ENCODE measurements around the gene GLS.

GLS gene

GRCh38 chr2:190974629-190975361 is 94.2 kb downstream of the GLS start:
- TF ChIP-seq CTCF (IDR thresholded peaks at IDR 0.05; ENCODE audit: unreplicated experiment in 3 of 3): no peak
- peaks cover 94% of the 10 kb centered on the region for H3K36me3 Mint-ChIP-seq (ENCODE audit: low read depth)

DNA sequence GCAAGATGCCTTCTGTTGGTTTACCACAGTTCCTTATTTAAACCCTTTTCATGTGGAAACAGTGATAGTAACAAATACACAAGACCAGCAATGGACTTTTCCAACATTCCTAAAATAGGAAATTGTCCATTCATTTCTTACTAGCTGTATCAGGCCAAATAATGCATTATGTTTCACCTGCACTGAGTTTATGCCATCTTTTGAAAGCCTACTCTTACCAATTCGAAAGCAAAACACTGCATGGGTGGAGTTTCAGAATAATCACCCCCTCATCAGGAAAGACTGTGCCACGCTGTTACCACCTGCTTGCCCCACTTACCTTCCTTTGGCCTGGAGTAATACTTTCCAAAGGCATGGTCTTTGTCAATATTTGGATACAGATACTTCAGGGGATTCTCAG is 95.9 kb downstream of the GLS start:
- no peak overlapping the region for H3K4me3 Mint-ChIP-seq
- no peaks in the 10 kb centered on the region for H3K9me3 Mint-ChIP-seq
- TF ChIP-seq CTCF (IDR thresholded peaks at IDR 0.05; ENCODE audit: unreplicated experiment in 3 of 3): no peak
- peaks cover 28% of the 10 kb centered on the region for H3K4me1 Mint-ChIP-seq
- peaks cover 4% of the 10 kb centered on the region for H3K27me3 Mint-ChIP-seq (ENCODE audit: low read depth)
- H3K27ac Mint-ChIP-seq: no peak overlapping the region
- H3K36me3 Mint-ChIP-seq (ENCODE audit: low read depth): peaks cover 94% of the 10 kb centered on the region

More at GRCh38 chr2:190974629-190975361, 94.2 kb downstream of the GLS start:
- Mint-ChIP-seq H3K9me3 (no peaks in the 10 kb centered on the region), H3K27ac (peak overlapping the region; percentile 87 to 95 (median 90)), H3K4me3 (no peak overlapping the region), H3K4me1 (peaks cover 11% of the 10 kb centered on the region), H3K27me3 (ENCODE audit: low read depth) (peaks cover under 1% of the 10 kb centered on the region)

DNA sequence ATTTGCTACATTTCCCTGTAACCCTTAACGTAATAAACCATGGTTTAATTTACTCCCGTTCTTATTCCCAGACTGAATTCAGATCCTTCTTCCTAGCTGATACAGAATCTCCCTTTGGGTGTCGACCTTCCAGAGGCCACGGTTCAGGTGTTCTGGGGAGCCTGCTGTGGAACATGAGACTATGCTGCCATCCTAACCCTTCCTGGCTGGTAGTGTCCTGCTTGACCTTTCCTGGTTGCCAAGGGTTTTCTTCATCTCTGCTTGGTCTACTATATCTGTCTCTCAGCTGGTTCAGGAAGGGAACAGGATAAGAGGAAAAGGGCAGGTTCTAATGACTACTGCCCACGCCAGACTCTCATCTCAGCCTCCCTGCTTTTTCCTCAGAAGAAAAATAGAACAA is 96.9 kb downstream of the GLS start:
- Mint-ChIP-seq H3K9me3 (no peaks in the 10 kb centered on the region), H3K4me3 (peak overlapping the region in 1 of 3 experiments; percentile 16), H3K27me3 (ENCODE audit: low read depth) (peaks cover 4% of the 10 kb centered on the region), H3K4me1 (peaks cover 34% of the 10 kb centered on the region), H3K27ac (peak overlapping the region; percentile 37 to 98 (median 72)), H3K36me3 (ENCODE audit: low read depth) (peaks cover 94% of the 10 kb centered on the region)
- TF ChIP-seq CTCF (IDR thresholded peaks at IDR 0.05; ENCODE audit: unreplicated experiment in 3 of 3): no peak

- H3K27me3 Mint-ChIP-seq (ENCODE audit: low read depth): peaks cover 4% of the 10 kb centered on the region
- TF ChIP-seq CTCF (IDR thresholded peaks at IDR 0.05; ENCODE audit: unreplicated experiment in 3 of 3): no peak
- peaks cover 34% of the 10 kb centered on the region for H3K4me1 Mint-ChIP-seq
- H3K27ac Mint-ChIP-seq: peak overlapping the region in 2 of 3 experiments; percentile 37 to 98
- H3K36me3 Mint-ChIP-seq (ENCODE audit: low read depth): peaks cover 94% of the 10 kb centered on the region
- no peak overlapping the region for H3K4me3 Mint-ChIP-seq
- peaks cover 2% of the 10 kb centered on the region for H3K9me3 Mint-ChIP-seq
Measured at GRCh38 chr2:190978389-190979053, 97.9 kb downstream of the GLS start.

- H3K4me1 Mint-ChIP-seq: peaks cover 34% of the 10 kb centered on the region
- peak overlapping the region; percentile 93 to 98 (median 95) for H3K27ac Mint-ChIP-seq
- no peak for TF ChIP-seq CTCF (IDR thresholded peaks at IDR 0.05; ENCODE audit: unreplicated experiment in 3 of 3)
- H3K27me3 Mint-ChIP-seq (ENCODE audit: low read depth): peaks cover 4% of the 10 kb centered on the region
- peaks cover 2% of the 10 kb centered on the region for H3K9me3 Mint-ChIP-seq
- H3K36me3 Mint-ChIP-seq (ENCODE audit: low read depth): peaks cover 95% of the 10 kb centered on the region
- peak overlapping the region; percentile 16 to 67 (median 63) for H3K4me3 Mint-ChIP-seq
Measured at GRCh38 chr2:190979906-190980629, 99.4 kb downstream of the GLS start.
